Loucy (cell line): ENCODE data around the gene CHST11.

Experiments used
- CTCF ChIP-seq: fragments of 200-600 bp; sonication (generic); conservative IDR thresholded peaks from 2 replicates; pipeline ENCODE4 v1.5.1; 2014; ENCODE audit warnings: mild to moderate bottlenecking, antibody characterized with exemption, low read length
- EZH2phosphoT487 ChIP-seq: fragments of 200-600 bp; IDR thresholded peaks from 2 replicates; pipeline ENCODE4 v1.6.1; 2018; ENCODE audit warnings: antibody characterized with exemption, mild to moderate bottlenecking, moderate library complexity, borderline replicate concordance

- TF ChIP-seq CTCF (no peak), EZH2phosphoT487 (no peak)
Observed at GRCh38 chr12:104643093-104643818, 186.5 kb downstream of the CHST11 start.
